ENCODE results near the gene CLCF1. TPM values are rescaled to one million over a fixed set of nuclear protein-coding genes. Genes with fewer than 3 reads are reported as not detected.

Gene CLCF1
- total and polyA plus RNA-seq, 10 of the 15 experiments (the other 5 are each of a cell fraction or from before 2014, with no cell fraction given) = 0.16 to 2.1 (median 0.63) TPM; not detected in 1

GRCh38 chr11:67381244-67381972 lies 8.0 kb upstream of the CLCF1 start (continued):
- TF ChIP-seq EGR1 (IDR thresholded peaks at IDR 0.05; ENCODE audit: borderline replicate concordance in 1 of 2, low read depth in 2 of 2, low read length in 2 of 2) (no peak), IKZF1 (conservative IDR thresholded peaks at IDR 0.05) (peak; percentile 39; the same call in 1 of the 2 replicates), MYC (IDR thresholded peaks at IDR 0.05; ENCODE audit: insufficient read depth, insufficient read length, insufficient replicate concordance, low read length, severe bottlenecking) (no peak), HDAC6 (IDR thresholded peaks at IDR 0.05; ENCODE audit: unreplicated experiment) (no peak), TCF7 (IDR thresholded peaks at IDR 0.05; ENCODE audit: borderline replicate concordance) (no peak), MTA2 (IDR thresholded peaks at IDR 0.05; ENCODE audit: low read depth) (no peak), CBX3 (IDR thresholded peaks at IDR 0.05; ENCODE audit: borderline replicate concordance, low read depth) (no peak), SUPT20H (IDR thresholded peaks at IDR 0.05; ENCODE audit: borderline replicate concordance, control insufficient read depth, low read depth, low read length) (no peak), ZNF687 (IDR thresholded peaks at IDR 0.05) (no peak), BCLAF1 (IDR thresholded peaks at IDR 0.05) (no peak), FOXK2 (IDR thresholded peaks at IDR 0.05) (no peak), TCF3 (IDR thresholded peaks at IDR 0.05; ENCODE audit: borderline replicate concordance, insufficient read depth, low read depth, low read length) (no peak), ZNF217 (IDR thresholded peaks at IDR 0.05) (no peak), BRCA1 (IDR thresholded peaks at IDR 0.05; ENCODE audit: low read depth, low read length) (no peak), RBBP5 (conservative IDR thresholded peaks at IDR 0.05) (no peak), USF1 (IDR thresholded peaks at IDR 0.05; ENCODE audit: borderline replicate concordance, extremely low read length, insufficient read depth, low read depth, low read length) (no peak), HDAC2 (IDR thresholded peaks at IDR 0.05) (no peak), HCFC1 (IDR thresholded peaks at IDR 0.05; ENCODE audit: low read length) (no peak), KDM1A (IDR thresholded peaks at IDR 0.05; ENCODE audit: borderline replicate concordance) (no peak), RUNX3 (IDR thresholded peaks at IDR 0.05; ENCODE audit: low read length) (peak; percentile 43), NFXL1 (IDR thresholded peaks at IDR 0.05; ENCODE audit: borderline replicate concordance) (no peak), RELA (IDR thresholded peaks at IDR 0.05; ENCODE audit: borderline replicate concordance, partially characterized antibody) (no peak), CBFB (IDR thresholded peaks at IDR 0.05; ENCODE audit: low read depth) (0 out of 2 replicates have a peak, but pooled peaks have one; percentile 43), POLR2A (IDR thresholded peaks at IDR 0.05; ENCODE audit: low read depth, low read length) (no peak), NFIC (IDR thresholded peaks at IDR 0.05; ENCODE audit: low read depth, low read length) (no peak)
